B cell (primary cell): ENCODE measurements around the gene DVL1. TPM values are rescaled to one million over a fixed set of nuclear protein-coding genes. Genes with fewer than 3 reads are reported as not detected.

Experiments used
- ATAC-seq: fragments of 200-7000 bp; cut with Tn5 transposase; one replicate; pipeline ENCODE4 v1.10.0; 2021; ENCODE audit warnings: low read depth, mild to moderate bottlenecking, moderate number of reproducible peaks, moderate library complexity
- CTCF ChIA-PET: fragments of 350-600 bp; sonication (Branson Sonifier 250); formaldehyde crosslinking; loops from one replicate; lab custom pipeline; 2021; ENCODE audit warnings: antibody characterized with exemption, inconsistent platforms; lab: Charles Lee
- POLR2A ChIA-PET: fragments of 350-600 bp; sonication (Branson Sonifier 250); formaldehyde crosslinking; loops from one replicate; lab custom pipeline; 2021; ENCODE audit warnings: antibody characterized with exemption; lab: Charles Lee
- DNase-seq: peaks from one replicate; pipeline ENCODE4 v3.0.0; 2013
- H2AFZ ChIP-seq: 2 replicates; pipeline ENCODE4 v1.6.1; 2012; ENCODE audit warnings: mild to moderate bottlenecking, low read depth, low read length; ENCODE audit not compliant: insufficient read depth, poor library complexity, severe bottlenecking
- H3K27ac ChIP-seq, 2 donors: 1 replicate in 1 of 2; 2 replicates in 1 of 2; pipeline ENCODE4 v1.5.1; 2012 to 2013; ENCODE audit warnings: low read length in 2 of 2, mild to moderate bottlenecking in 2 of 2, moderate library complexity in 1 of 2
- H3K27me3 ChIP-seq, 4 experiments: fragments of 200-600 bp in 1 of 4; sonication (generic) in 1 of 4; replicated peaks in 1 of 4; 1 replicate in 2 of 4; 2 replicates in 2 of 4; pipeline versions ENCODE4 v1.6.1 to v1.7.0; 2013 to 2016; ENCODE audit warnings: low read length in 3 of 4, mild to moderate bottlenecking in 2 of 4, mixed read lengths in 1 of 4, moderate library complexity in 1 of 4; ENCODE audit not compliant: insufficient read depth in 4 of 4, control insufficient read depth in 3 of 4; ENCODE audit errors: control extremely low read depth in 1 of 4
- H3K36me3 ChIP-seq, 2 experiments: replicated peaks in 1 of 2; 1 replicate in 1 of 2; 2 replicates in 1 of 2; pipeline versions ENCODE4 v1.6.1 to v1.7.1; 2013; ENCODE audit warnings: low read length in 1 of 2; ENCODE audit not compliant: insufficient read depth in 2 of 2, control insufficient read depth in 1 of 2; ENCODE audit errors: control extremely low read depth in 1 of 2, extremely low read depth in 1 of 2
- H3K4me1 ChIP-seq, 2 donors: fragments of 200-600 bp in 1 of 2; sonication (generic) in 1 of 2; 1 replicate in 1 of 2; 2 replicates in 1 of 2; pipeline versions ENCODE4 v1.5.1 to v1.6.1; 2013 to 2017; ENCODE audit warnings: low read length in 2 of 2; ENCODE audit not compliant: control insufficient read depth in 2 of 2, insufficient read depth in 2 of 2
- H3K4me2 ChIP-seq: replicated peaks from 2 replicates; pipeline ENCODE3; 2012; ENCODE audit warnings: mild to moderate bottlenecking, low read depth, low read length; ENCODE audit not compliant: poor library complexity, severe bottlenecking
- H3K4me3 ChIP-seq, 5 experiments: fragments of 200-600 bp in 1 of 5; sonication (generic) in 1 of 5; 1 replicate in 3 of 5; 2 replicates in 2 of 5; pipeline versions ENCODE4 v1.5.1 to v1.7.0; 2011 to 2016; ENCODE audit warnings: low read length in 4 of 5, mild to moderate bottlenecking in 4 of 5, low read depth in 2 of 5, control low read depth in 1 of 5, moderate library complexity in 1 of 5; ENCODE audit not compliant: insufficient read depth in 1 of 5; ENCODE audit errors: control extremely low read depth in 1 of 5, extremely low read depth in 1 of 5
- H3K79me2 ChIP-seq: fragments of 200-600 bp; sonication (generic); one replicate; pipeline ENCODE4 v1.6.0; 2016; ENCODE audit warnings: low read length; ENCODE audit not compliant: control insufficient read depth, insufficient read depth
- H3K9ac ChIP-seq: fragments of 200-600 bp; sonication (generic); 2 replicates; pipeline ENCODE4 v1.6.1; 2017; ENCODE audit warnings: mild to moderate bottlenecking, low read length, moderate library complexity
- H3K9me3 ChIP-seq, 3 donors: one replicate each; pipeline versions ENCODE4 v1.6.1 to v1.7.1; 2013; ENCODE audit warnings: low read length in 2 of 3; ENCODE audit not compliant: control insufficient read depth in 2 of 3, insufficient read depth in 1 of 3; ENCODE audit errors: control extremely low read depth in 1 of 3
- H4K20me1 ChIP-seq: 2 replicates; pipeline ENCODE4 v1.6.0; 2012; ENCODE audit warnings: mild to moderate bottlenecking, low read length; ENCODE audit not compliant: insufficient read depth, control insufficient read depth, poor library complexity, severe bottlenecking
- H3K27ac Mint-ChIP-seq: one replicate; pipeline ENCODE4 v1.8.0; 2021; ENCODE audit warnings: mixed read lengths
- H3K27me3 Mint-ChIP-seq: one replicate; pipeline ENCODE4 v1.8.0; 2021; ENCODE audit warnings: mixed read lengths
- H3K4me1 Mint-ChIP-seq: one replicate; pipeline ENCODE4 v1.8.0; 2021; ENCODE audit warnings: mixed read lengths
- H3K4me3 Mint-ChIP-seq: one replicate; pipeline ENCODE4 v1.8.0; 2021; ENCODE audit warnings: mixed read lengths
- H3K9me3 Mint-ChIP-seq: one replicate; pipeline ENCODE4 v1.8.0; 2022; ENCODE audit warnings: mixed read lengths; ENCODE audit not compliant: insufficient read depth
- CTCF ChIP-seq: fragments of 200-600 bp; IDR thresholded peaks from one replicate; pipeline ENCODE4 v1.8.0; 2022; ENCODE audit warnings: antibody characterized with exemption, mild to moderate bottlenecking
- EZH2 ChIP-seq: IDR thresholded peaks from 2 replicates; pipeline ENCODE4 v1.6.1; 2012; ENCODE audit warnings: borderline replicate concordance, low read depth, mild to moderate bottlenecking, moderate library complexity, low read length; ENCODE audit not compliant: insufficient read depth, poor library complexity, severe bottlenecking
- WGBS: methylation state at CpG from one replicate; pipeline ENCODE4 v1.1.5; 2013; ENCODE audit warnings: missing lambda C conversion rate; ENCODE audit not compliant: insufficient coverage; 5-methylcytosine and 5-hydroxymethylcytosine counted together
- intact Hi-C: fragments of 100-400 bp; cut with micrococcal nuclease; formaldehyde crosslinking; loops from one replicate; pipeline ENCODE4 v1.10.0; 2022
- polyA plus RNA-seq: library from polyadenylated mRNA; depleted of rRNA; stranded (reverse); fragments of >200 nt; gene quantifications from 2 replicates; pipeline ENCODE4 v1.2.3, GENCODE V29; 2012
- total RNA-seq, 2 donors: library from RNA; stranded (reverse); fragments of 120-200 nt in 1 of 2; gene quantifications; 1 replicate in 1 of 2; 2 replicates in 1 of 2; pipeline versions ENCODE4 v1.2.3 to v1.2.4, GENCODE V29; 2013 to 2022

Gene DVL1
- total and polyA plus RNA-seq, 2 donors (not counting 1 experiment from before 2014, with no cell fraction given) = 46.1 to 53.5 TPM

GRCh38 chr1:1315435-1315954, 33.7 kb downstream of the DVL1 start:
- Mint-ChIP-seq H3K27ac (no peak overlapping the region), H3K27me3 (no peaks in the 10 kb centered on the region), H3K4me3 (no peak overlapping the region), H3K9me3 (no peaks in the 10 kb centered on the region), H3K4me1 (peaks cover 2% of the 10 kb centered on the region)
- Histone ChIP-seq H3K27ac (no peak overlapping the region), H4K20me1 (peaks cover 19% of the 10 kb centered on the region), H2AFZ (no peak overlapping the region), H3K9ac (no peak overlapping the region), H3K27me3 (no peaks in the 10 kb centered on the region), H3K36me3 (peaks cover 0 to 55% of the 10 kb centered on the region in 2 experiments), H3K79me2 (peaks cover 20% of the 10 kb centered on the region), H3K9me3 (no peaks in the 10 kb centered on the region), H3K4me1 (no peaks in the 10 kb centered on the region), H3K4me2 (no peak overlapping the region), H3K4me3 (no peak overlapping the region)
- DNase-seq (no peak), ATAC-seq (no peak)
- intact Hi-C loops = no loop called here
- TF ChIP-seq CTCF (no peak), EZH2 (no peak)
- WGBS = 92% methylated on average over 6 of the region's 26 CpGs
- ChIA-PET CTCF (no interaction called here), POLR2A (no interaction called here)

GRCh38 chr1:1314678-1315335, 34.4 kb downstream of the DVL1 start:
- Mint-ChIP-seq H3K27ac (no peak overlapping the region), H3K4me3 (no peak overlapping the region), H3K4me1 (no peaks in the 10 kb centered on the region), H3K9me3 (no peaks in the 10 kb centered on the region), H3K27me3 (no peaks in the 10 kb centered on the region)
- TF ChIP-seq CTCF (no peak), EZH2 (no peak)
- intact Hi-C loops = no loop called here
- no peaks in the 10 kb centered on the region for H3K9me3 ChIP-seq
- H3K27ac ChIP-seq = no peak overlapping the region
- no peak overlapping the region for H3K9ac ChIP-seq
- DNase-seq = no peak
- peaks cover 18% of the 10 kb centered on the region for H4K20me1 ChIP-seq
- WGBS = 97% methylated on average over 19 of the region's 23 CpGs
- H3K79me2 ChIP-seq = peaks cover 13% of the 10 kb centered on the region
- H3K4me2 ChIP-seq = no peak overlapping the region
- H3K4me1 ChIP-seq = peaks cover 0 to under 1% of the 10 kb centered on the region in 2 donors
- H3K4me3 ChIP-seq = no peak overlapping the region
- H3K36me3 ChIP-seq = peaks cover 0 to 50% of the 10 kb centered on the region in 2 experiments
- H3K27me3 ChIP-seq = no peaks in the 10 kb centered on the region
- ChIA-PET CTCF (no interaction called here), POLR2A (no interaction called here)
- no peak for ATAC-seq
- H2AFZ ChIP-seq = no peak overlapping the region
